Epithelial cell of proximal tubule (primary cell): Measurements from ENCODE around the gene STAMBP. TPM values are rescaled to one million over a fixed set of nuclear protein-coding genes. Genes with fewer than 3 reads are reported as not detected.

ENCODE experiments used
- DNase-seq: peaks from one replicate; pipeline ENCODE4 v3.0.0-alpha.2; 2011; ENCODE audit warnings: low read depth
- H3K4me3 ChIP-seq: 2 replicates; pipeline ENCODE4 v1.5.1; 2011; ENCODE audit warnings: low read depth, mild to moderate bottlenecking, low read length
- total RNA-seq: library from RNA; depleted of rRNA; stranded (reverse); fragments of >200 nt; gene quantifications from 2 replicates; pipeline ENCODE4 v1.2.3, GENCODE V29; 2015
- TF ChIP-seq, protein P1 (sequence below): conservative IDR thresholded peaks from 2 replicates; pipeline ENCODE4 v1.5.1; 2012; ENCODE audit warnings: low read depth, mild to moderate bottlenecking, low read length

STAMBP gene
- total RNA-seq, 1 donor from 2014 or later = 37.5 TPM

DNA sequence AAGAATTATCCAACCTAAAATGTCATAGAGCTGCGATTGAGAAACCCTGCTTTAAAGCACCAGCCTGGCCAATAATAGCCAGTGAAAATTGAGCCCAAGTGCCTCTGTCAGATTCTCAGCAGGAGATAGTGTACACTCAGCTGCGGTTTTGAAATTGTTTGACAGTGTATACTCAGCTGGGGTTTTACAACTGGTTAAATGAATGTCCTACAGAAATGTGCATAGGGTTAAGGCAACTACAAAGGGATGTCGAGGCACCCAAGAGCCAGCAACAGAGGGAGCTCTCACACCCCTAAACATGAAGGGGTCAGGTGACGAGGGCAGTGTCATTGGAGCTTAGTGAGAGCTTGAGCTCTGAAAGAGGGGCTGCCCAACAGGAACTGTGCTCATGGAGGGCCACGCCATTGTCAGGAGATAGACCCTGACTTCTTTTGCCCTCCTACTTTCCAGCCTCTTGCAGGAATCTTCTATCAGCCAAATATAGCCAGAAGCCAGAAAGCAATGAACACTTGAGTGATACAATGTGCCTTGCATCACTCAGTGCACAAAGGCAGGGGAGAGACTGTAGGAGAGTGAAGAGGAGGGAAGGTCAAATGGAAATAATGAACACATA, 79.2 kb downstream of the STAMBP start:
- DNase-seq = no peak
- H3K4me3 ChIP-seq = no peak overlapping the region
- TF ChIP-seq, protein P1, sequence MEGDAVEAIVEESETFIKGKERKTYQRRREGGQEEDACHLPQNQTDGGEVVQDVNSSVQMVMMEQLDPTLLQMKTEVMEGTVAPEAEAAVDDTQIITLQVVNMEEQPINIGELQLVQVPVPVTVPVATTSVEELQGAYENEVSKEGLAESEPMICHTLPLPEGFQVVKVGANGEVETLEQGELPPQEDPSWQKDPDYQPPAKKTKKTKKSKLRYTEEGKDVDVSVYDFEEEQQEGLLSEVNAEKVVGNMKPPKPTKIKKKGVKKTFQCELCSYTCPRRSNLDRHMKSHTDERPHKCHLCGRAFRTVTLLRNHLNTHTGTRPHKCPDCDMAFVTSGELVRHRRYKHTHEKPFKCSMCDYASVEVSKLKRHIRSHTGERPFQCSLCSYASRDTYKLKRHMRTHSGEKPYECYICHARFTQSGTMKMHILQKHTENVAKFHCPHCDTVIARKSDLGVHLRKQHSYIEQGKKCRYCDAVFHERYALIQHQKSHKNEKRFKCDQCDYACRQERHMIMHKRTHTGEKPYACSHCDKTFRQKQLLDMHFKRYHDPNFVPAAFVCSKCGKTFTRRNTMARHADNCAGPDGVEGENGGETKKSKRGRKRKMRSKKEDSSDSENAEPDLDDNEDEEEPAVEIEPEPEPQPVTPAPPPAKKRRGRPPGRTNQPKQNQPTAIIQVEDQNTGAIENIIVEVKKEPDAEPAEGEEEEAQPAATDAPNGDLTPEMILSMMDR = peak; percentile 28

DNA sequence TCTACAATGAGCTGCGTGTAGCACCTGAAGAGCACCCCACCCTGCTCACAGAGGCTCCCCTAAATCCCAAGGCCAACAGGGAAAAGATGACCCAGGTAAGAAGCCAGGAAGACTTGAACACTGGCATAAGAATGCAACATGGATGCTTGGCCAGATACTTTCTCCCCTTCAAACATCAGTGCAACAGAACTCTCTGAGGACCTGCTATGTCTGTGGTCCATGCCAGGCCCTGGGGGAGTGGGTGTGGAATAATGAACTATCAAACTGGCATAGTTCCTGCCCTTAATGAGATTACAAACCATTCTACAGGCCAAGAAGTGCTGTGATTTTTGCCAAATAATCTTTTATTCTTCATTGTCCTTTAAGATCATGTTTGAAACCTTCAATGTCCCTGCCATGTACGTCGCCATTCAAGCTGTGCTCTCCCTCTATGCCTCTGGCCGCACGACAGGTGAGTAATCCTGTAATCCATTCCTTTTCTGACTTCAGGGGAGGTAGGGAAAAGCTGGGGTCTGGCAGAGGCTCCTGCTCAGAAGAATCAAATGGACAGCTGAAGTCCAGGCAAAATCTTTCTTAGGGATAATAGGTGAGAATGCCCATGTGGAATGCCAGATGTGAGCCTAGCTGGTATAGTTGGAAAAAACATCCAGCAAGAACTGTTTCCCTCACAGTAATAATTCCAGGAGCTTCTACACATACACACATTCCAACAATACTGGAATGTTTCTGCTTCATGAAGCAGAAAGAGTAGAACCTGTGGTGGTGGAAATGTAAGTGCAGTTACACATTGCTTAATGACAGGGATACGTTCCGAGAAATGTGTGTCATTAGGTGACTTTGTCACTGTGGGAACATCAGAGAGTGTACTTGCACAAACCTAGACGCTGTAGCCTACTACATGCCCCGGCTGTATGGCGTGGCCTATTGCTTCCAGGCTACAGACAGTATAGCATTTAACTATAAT, 80.2 kb downstream of the STAMBP start:
- DNase-seq = peak; percentile 94
- TF ChIP-seq, protein P1 = no peak
- H3K4me3 ChIP-seq = no peak overlapping the region

DNA sequence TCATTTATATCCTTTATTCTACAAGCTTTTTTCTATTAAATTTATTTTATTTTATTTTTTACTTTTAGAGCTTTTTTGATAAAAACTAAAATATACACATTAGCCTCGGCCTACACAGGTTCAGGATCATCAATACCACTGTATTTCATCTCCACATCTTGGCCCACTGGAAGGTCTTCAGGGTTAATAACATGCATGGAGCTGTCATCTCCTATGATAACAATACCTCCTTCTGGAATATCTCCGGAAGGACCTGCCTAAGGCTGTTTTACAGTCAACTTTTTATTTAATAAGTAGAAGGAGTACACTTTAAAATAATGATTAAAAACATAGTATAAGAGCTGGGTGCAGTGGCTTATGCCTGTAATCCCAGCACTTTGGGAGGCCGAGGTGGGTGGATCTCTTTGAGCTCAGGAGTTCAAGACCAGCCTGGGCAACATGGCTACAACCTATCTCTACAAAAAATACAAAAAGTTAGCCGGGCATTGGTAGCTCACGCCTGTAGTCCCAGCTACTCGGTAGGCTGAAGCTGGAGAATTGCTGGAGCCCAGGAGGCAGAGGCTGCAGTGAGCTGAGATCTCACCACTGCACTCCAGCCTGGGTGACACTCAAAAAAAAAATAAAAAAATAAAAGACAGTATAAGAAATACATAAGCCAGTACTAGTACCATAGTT, 82.2 kb downstream of the STAMBP start:
- DNase-seq = no peak
- TF ChIP-seq, protein P1 = no peak

DNA sequence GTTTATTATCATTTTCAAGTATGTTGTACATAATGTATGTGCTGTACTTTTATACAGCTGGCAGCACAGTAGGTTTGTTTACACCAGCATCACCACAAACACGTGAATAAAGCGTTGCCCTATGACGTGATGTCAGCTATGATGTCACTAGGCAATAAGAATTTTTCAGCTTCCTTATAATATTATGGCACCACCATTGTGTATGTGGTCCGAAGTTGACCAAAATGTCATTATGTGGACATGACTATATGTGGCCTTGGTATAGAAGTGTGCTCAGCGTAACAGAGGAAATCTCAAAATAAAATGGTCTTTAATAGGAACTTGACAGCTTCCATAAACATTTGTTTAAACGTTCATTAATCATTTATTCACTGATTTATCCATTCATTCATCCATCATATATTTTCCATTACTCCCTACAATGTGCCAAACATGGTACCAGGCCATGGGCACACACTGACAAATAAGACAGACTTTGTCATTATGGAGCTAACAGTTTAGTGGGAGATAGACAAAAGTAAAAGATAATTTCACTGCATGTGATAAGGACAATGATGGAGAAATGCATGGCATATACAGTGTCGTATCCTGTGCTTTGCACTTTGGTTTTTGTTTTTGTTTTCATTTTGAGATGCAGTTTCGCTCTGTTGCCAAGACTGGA, 82.9 kb downstream of the STAMBP start:
- DNase-seq = no peak
- no peak overlapping the region for H3K4me3 ChIP-seq
- TF ChIP-seq, protein P1 = no peak

More for the DNA sequence above, 82.2 kb downstream of the STAMBP start:
- no peak overlapping the region for H3K4me3 ChIP-seq

DNA sequence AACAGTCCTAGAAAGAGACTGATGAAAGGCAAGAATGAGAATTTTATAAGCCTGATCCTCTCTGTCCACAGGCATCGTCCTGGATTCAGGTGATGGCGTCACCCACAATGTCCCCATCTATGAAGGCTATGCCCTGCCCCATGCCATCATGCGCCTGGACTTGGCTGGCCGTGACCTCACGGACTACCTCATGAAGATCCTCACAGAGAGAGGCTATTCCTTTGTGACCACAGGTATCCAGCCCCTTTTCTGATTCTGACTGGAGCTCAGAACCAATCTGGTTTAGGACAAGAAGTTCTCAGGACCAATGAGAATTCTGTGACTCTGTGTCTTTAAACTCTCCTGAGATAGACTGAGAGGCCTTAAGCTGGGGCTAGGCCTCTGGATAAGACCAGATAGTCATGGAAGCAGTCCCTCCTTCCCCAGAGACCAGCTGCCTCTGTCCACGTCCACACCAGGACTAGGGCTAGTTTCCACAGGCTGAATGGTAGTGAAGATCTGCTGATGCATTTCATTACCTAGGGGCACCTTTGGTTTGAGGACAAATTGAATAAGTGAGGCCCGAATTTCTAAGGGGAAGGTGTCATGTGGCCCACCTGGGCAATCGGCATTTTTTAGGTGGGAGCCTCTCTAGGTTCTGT, 84.8 kb downstream of the STAMBP start:
- no peak for DNase-seq
- TF ChIP-seq, protein P1 = no peak
- H3K4me3 ChIP-seq = no peak overlapping the region

DNA sequence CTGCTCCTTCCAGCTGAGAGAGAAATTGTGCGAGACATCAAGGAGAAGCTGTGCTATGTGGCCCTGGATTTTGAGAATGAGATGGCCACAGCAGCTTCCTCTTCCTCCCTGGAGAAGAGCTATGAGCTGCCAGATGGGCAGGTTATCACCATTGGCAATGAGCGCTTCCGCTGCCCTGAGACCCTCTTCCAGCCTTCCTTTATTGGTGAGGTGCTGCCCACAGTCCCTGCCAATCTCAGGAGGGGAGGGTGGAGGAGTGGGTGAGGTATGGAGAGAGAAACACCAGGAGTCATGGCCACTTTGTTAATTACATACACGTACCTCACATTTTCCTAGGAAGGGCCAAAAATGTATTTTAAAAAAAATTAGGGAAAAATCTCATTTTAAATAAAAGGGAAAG, 85.9 kb downstream of the STAMBP start:
- no peak for DNase-seq
- TF ChIP-seq, protein P1 = no peak
- H3K4me3 ChIP-seq = no peak overlapping the region
